ENCODE data around the gene ZKSCAN1.

DNA sequence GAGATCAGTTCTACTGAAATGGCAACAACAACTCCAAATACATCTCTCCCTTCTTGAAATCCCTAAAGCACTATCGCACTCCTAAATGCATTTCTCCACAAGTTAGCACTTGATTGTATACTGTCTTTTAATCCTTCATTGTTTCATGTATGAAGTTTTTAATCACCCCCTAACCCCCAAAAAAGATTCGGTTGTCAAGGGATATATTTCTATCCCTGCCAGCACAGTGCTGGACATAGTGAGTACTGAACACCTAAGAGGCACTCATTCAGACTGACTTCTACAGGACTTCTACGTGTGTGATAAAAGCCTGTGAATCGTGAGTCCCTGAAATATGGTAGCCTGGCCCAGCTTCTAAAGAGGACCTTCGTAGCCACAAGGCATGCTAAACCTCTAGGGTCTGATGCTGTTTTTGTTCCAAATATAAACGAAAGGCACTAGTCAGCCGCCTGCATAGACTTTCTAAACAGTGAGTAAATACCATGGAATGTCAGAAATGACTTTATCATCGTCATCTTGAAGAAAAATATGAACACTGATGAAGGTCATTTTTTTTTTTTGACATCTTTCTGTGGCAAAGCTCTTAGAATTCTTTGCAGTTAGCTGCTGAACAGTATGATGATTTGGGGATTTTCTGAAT lies 19.6 kb downstream of the ZKSCAN1 start:
- TF ChIP-seq POLR2A (IDR thresholded peaks at IDR 0.05; ENCODE audit: extremely low read depth, insufficient read length) (no peak), MAX (IDR thresholded peaks at IDR 0.05; ENCODE audit: low read depth, low read length) (no peak), MYC (IDR thresholded peaks at IDR 0.05; ENCODE audit: low read depth, low read length) (no peak)
- TF ChIP-seq, protein P1, sequence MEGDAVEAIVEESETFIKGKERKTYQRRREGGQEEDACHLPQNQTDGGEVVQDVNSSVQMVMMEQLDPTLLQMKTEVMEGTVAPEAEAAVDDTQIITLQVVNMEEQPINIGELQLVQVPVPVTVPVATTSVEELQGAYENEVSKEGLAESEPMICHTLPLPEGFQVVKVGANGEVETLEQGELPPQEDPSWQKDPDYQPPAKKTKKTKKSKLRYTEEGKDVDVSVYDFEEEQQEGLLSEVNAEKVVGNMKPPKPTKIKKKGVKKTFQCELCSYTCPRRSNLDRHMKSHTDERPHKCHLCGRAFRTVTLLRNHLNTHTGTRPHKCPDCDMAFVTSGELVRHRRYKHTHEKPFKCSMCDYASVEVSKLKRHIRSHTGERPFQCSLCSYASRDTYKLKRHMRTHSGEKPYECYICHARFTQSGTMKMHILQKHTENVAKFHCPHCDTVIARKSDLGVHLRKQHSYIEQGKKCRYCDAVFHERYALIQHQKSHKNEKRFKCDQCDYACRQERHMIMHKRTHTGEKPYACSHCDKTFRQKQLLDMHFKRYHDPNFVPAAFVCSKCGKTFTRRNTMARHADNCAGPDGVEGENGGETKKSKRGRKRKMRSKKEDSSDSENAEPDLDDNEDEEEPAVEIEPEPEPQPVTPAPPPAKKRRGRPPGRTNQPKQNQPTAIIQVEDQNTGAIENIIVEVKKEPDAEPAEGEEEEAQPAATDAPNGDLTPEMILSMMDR (IDR thresholded peaks at IDR 0.05; ENCODE audit: low read depth, low read length), result no peak

Measured in NB4 (cell line).